Activated CD8-positive, alpha-beta T cell treated with anti-CD3 and anti-CD28 coated beads for 36 hours (primary cell): ENCODE results near the gene CDC5L. TPM values are rescaled to one million over a fixed set of nuclear protein-coding genes. Genes with fewer than 3 reads are reported as not detected.

Experiments
- ATAC-seq: fragments of 200-7000 bp; cut with Tn5 transposase; one replicate; pipeline ENCODE4 v1.10.0; 2021; ENCODE audit warnings: mild to moderate bottlenecking, moderate library complexity
- CTCF ChIA-PET: fragments of 350-600 bp; sonication (Branson Sonifier 250); formaldehyde crosslinking; loops from one replicate; lab custom pipeline; 2021; ENCODE audit warnings: antibody characterized with exemption; lab: Charles Lee
- POLR2A ChIA-PET: fragments of 350-600 bp; sonication (Branson Sonifier 250); formaldehyde crosslinking; loops from one replicate; lab custom pipeline; 2021; ENCODE audit warnings: antibody characterized with exemption; lab: Charles Lee
- DNase-seq: peaks from one replicate; pipeline ENCODE4 v3.0.0-alpha.2; 2020
- H3K27ac Mint-ChIP-seq: one replicate; pipeline ENCODE4 v1.8.0; 2021; ENCODE audit warnings: mild to moderate bottlenecking, mixed read lengths
- H3K27me3 Mint-ChIP-seq: one replicate; pipeline ENCODE4 v1.8.0; 2021; ENCODE audit warnings: mixed read lengths
- H3K36me3 Mint-ChIP-seq: one replicate; pipeline ENCODE4 v1.8.0; 2021; ENCODE audit warnings: low read depth, mixed read lengths
- H3K4me1 Mint-ChIP-seq: one replicate; pipeline ENCODE4 v1.8.0; 2021; ENCODE audit warnings: low read depth, mixed read lengths
- H3K4me3 Mint-ChIP-seq: one replicate; pipeline ENCODE4 v1.8.0; 2021; ENCODE audit warnings: mild to moderate bottlenecking, moderate library complexity, mixed read lengths
- H3K9me3 Mint-ChIP-seq: one replicate; pipeline ENCODE4 v1.8.0; 2021; ENCODE audit warnings: mixed read lengths
- intact Hi-C: fragments of 100-400 bp; cut with micrococcal nuclease; formaldehyde crosslinking; loops from one replicate; pipeline ENCODE4 v1.10.0; 2022
- microRNA-seq: library from miRNA; unstranded; fragments of <30 nt; microRNA quantifications from one replicate; pipeline ENCODE4 v1.2.0, GENCODE V29; 2022; ENCODE audit warnings: borderline microRNAs expressed, borderline replicate concordance
- total RNA-seq, 2 experiments: library from RNA; stranded (reverse); gene quantifications; one replicate each; pipeline ENCODE4 v1.2.3, GENCODE V29; 2021
- TF ChIP-seq, protein P1 (sequence below): fragments of 200-600 bp; IDR thresholded peaks from one replicate; pipeline ENCODE4 v1.8.0; 2022; ENCODE audit warnings: antibody characterized with exemption, mild to moderate bottlenecking

Gene CDC5L
- total RNA-seq, 2 experiments from 2014 or later = 20.4 to 21.4 TPM

DNA sequence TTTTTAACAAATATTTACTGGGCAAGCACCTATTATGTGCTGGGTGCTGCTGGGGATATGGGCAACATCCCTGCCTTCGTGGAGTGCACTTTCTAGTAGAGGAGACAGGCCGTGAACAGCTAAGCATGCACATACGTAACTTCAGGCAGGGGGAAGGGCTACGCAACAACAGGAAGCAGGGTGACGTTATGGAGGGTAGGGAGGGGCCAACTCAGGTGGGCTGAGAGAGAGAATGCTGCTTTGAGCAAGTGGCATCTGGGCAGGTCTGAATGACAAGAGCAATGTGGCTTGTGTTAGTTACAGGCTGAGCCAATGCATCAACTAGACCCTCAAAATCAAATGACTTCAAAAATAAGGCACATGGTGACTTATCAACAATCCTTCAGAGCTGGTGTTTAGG lies 112.1 kb downstream of the CDC5L start:
- CTCF ChIA-PET = interaction anchor here (2.9 kb wide), 1 partner anchor 24 kb away, joined by 11 read pairs; no protein-coding TSS in a partner anchor
- TF ChIP-seq, protein P1, sequence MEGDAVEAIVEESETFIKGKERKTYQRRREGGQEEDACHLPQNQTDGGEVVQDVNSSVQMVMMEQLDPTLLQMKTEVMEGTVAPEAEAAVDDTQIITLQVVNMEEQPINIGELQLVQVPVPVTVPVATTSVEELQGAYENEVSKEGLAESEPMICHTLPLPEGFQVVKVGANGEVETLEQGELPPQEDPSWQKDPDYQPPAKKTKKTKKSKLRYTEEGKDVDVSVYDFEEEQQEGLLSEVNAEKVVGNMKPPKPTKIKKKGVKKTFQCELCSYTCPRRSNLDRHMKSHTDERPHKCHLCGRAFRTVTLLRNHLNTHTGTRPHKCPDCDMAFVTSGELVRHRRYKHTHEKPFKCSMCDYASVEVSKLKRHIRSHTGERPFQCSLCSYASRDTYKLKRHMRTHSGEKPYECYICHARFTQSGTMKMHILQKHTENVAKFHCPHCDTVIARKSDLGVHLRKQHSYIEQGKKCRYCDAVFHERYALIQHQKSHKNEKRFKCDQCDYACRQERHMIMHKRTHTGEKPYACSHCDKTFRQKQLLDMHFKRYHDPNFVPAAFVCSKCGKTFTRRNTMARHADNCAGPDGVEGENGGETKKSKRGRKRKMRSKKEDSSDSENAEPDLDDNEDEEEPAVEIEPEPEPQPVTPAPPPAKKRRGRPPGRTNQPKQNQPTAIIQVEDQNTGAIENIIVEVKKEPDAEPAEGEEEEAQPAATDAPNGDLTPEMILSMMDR = no peak
- no peak for DNase-seq
- intact Hi-C loops = no loop called here
- POLR2A ChIA-PET = interaction anchor here (0.9 kb wide), 1 partner anchor 197 kb away, joined by 4 read pairs; no protein-coding TSS in a partner anchor
- H3K4me3 Mint-ChIP-seq = no peak overlapping the region
- no peak overlapping the region for H3K27ac Mint-ChIP-seq
- peaks cover 3% of the 10 kb centered on the region for H3K27me3 Mint-ChIP-seq
- no peak for ATAC-seq
- no peaks in the 10 kb centered on the region for H3K9me3 Mint-ChIP-seq
- H3K36me3 Mint-ChIP-seq = no peaks in the 10 kb centered on the region
- H3K4me1 Mint-ChIP-seq = no peaks in the 10 kb centered on the region

Small RNA genes within 50 kb of the gene (microRNA-seq; reads per million reads assigned to microRNA genes)
- gene MIR4642 = not detected

Other genes starting within 250 kb of the CDC5L start
- under 1 TPM; 0.11 to 0.18 TPM for gene CAPN11, start 228.9 kb upstream of the CDC5L start, total RNA-seq
- gene MYMX, start 170.8 kb upstream of the CDC5L start, total RNA-seq = not detected
- 10 to 100 TPM; 56.1 to 57.4 TPM for gene SLC29A1, start 164.1 kb upstream of the CDC5L start, total RNA-seq
- 1,000 to 10,000 TPM; 2,124 to 2,130 TPM for gene HSP90AB1, start 140.6 kb upstream of the CDC5L start, total RNA-seq
- gene SLC35B2, start 130.2 kb upstream of the CDC5L start, total RNA-seq = 10 to 100 TPM; 15.4 to 16.7 TPM
- gene NFKBIE, start 122.2 kb upstream of the CDC5L start, total RNA-seq = 10 to 100 TPM; 13.3 to 17.9 TPM
- gene TMEM151B, start 117.3 kb upstream of the CDC5L start, total RNA-seq = under 1 TPM in 1 of 2 experiments, not detected in 1; 0.05 TPM
- gene AARS2, start 74.4 kb upstream of the CDC5L start, total RNA-seq = 10 to 100 TPM; 16.2 to 16.3 TPM
- gene SPATS1, start 45.1 kb upstream of the CDC5L start, total RNA-seq = not detected